Effector memory CD4-positive, alpha-beta T cell (primary cell): ENCODE data around the gene FBXO17.

Experiments used
- DNase-seq, 3 donors: peaks; one replicate each; pipeline ENCODE4 v3.0.0-alpha.2; 2020
- H3K27ac ChIP-seq: 2 replicates; pipeline ENCODE4 v1.7.0; 2013; ENCODE audit warnings: mild to moderate bottlenecking, low read length, moderate library complexity; ENCODE audit not compliant: insufficient read depth, poor library complexity, severe bottlenecking
- H3K27me3 ChIP-seq: replicated peaks from 2 replicates; pipeline ENCODE4 v1.7.0; 2013; ENCODE audit warnings: mild to moderate bottlenecking, low read length; ENCODE audit not compliant: insufficient read depth, control insufficient read depth, poor library complexity, severe bottlenecking
- H3K36me3 ChIP-seq: 2 replicates; pipeline ENCODE4 v1.7.0; 2013; ENCODE audit warnings: mild to moderate bottlenecking, low read length, moderate library complexity; ENCODE audit not compliant: control insufficient read depth, insufficient read depth
- H3K4me1 ChIP-seq: 2 replicates; pipeline ENCODE4 v1.7.0; 2013; ENCODE audit warnings: low read length, mild to moderate bottlenecking; ENCODE audit not compliant: control insufficient read depth, insufficient read depth, poor library complexity, severe bottlenecking
- H3K4me3 ChIP-seq: 2 replicates; pipeline ENCODE4 v1.7.0; 2013; ENCODE audit warnings: low read length, low read depth, mild to moderate bottlenecking; ENCODE audit not compliant: insufficient read depth, poor library complexity, severe bottlenecking
- H3K9me3 ChIP-seq: 2 replicates; pipeline ENCODE4 v1.7.0; 2013; ENCODE audit warnings: mild to moderate bottlenecking, low read length, moderate library complexity; ENCODE audit not compliant: control insufficient read depth

FBXO17 gene

GRCh38 chr19:38898788-38899446 is 76.6 kb downstream of the FBXO17 start:
- H3K9me3 ChIP-seq, result no peaks in the 10 kb centered on the region
- peak overlapping the region; percentile 72 for H3K4me3 ChIP-seq
- DNase-seq, result no peak
- H3K36me3 ChIP-seq, result no peaks in the 10 kb centered on the region
- no peaks in the 10 kb centered on the region for H3K27me3 ChIP-seq
- peak overlapping the region; percentile 86 for H3K27ac ChIP-seq
- peaks cover 18% of the 10 kb centered on the region for H3K4me1 ChIP-seq

- Histone ChIP-seq H3K4me3 (no peak overlapping the region), H3K36me3 (peaks cover 9% of the 10 kb centered on the region), H3K27me3 (no peaks in the 10 kb centered on the region), H3K4me1 (peaks cover 11% of the 10 kb centered on the region), H3K27ac (no peak overlapping the region), H3K9me3 (no peaks in the 10 kb centered on the region)
- no peak for DNase-seq
These were observed 80.6 kb downstream of the FBXO17 start for GRCh38 chr19:38894968-38895367.

GRCh38 chr19:38893341-38893771 is 82.2 kb downstream of the FBXO17 start:
- DNase-seq, result no peak
- no peak overlapping the region for H3K4me3 ChIP-seq
- H3K4me1 ChIP-seq, result peaks cover 3% of the 10 kb centered on the region
- H3K36me3 ChIP-seq, result peaks cover 20% of the 10 kb centered on the region
- no peaks in the 10 kb centered on the region for H3K27me3 ChIP-seq
- H3K27ac ChIP-seq, result no peak overlapping the region
- H3K9me3 ChIP-seq, result no peaks in the 10 kb centered on the region

- peaks cover 24% of the 10 kb centered on the region for H3K36me3 ChIP-seq
- H3K4me3 ChIP-seq, result no peak overlapping the region
- no peak for DNase-seq
- no peaks in the 10 kb centered on the region for H3K27me3 ChIP-seq
- no peaks in the 10 kb centered on the region for H3K9me3 ChIP-seq
- no peak overlapping the region for H3K27ac ChIP-seq
- no peaks in the 10 kb centered on the region for H3K4me1 ChIP-seq
These were observed 82.7 kb downstream of the FBXO17 start for GRCh38 chr19:38892841-38893240.

- Histone ChIP-seq H3K4me3 (no peak overlapping the region), H3K4me1 (peaks cover 5% of the 10 kb centered on the region), H3K27me3 (no peaks in the 10 kb centered on the region), H3K9me3 (no peaks in the 10 kb centered on the region), H3K36me3 (peaks cover 24% of the 10 kb centered on the region), H3K27ac (no peak overlapping the region)
- no peak for DNase-seq
These were observed 83.8 kb downstream of the FBXO17 start for GRCh38 chr19:38891771-38892170.
